Retinal pigment epithelial cell (primary cell): ENCODE data around the gene SCYGR3.

Experiments used
- DNase-seq: peaks from one replicate; pipeline ENCODE4 v3.0.0-alpha.2; 2010; ENCODE audit warnings: low read depth
- H3K4me3 ChIP-seq: 2 replicates; pipeline ENCODE4 v1.5.1; 2011; ENCODE audit warnings: mild to moderate bottlenecking, low read length, control low read depth, moderate library complexity
- CTCF ChIP-seq: conservative IDR thresholded peaks from 2 replicates; pipeline ENCODE4 v1.5.1; 2011; ENCODE audit warnings: low read depth, low read length, control low read depth, inconsistent platforms

SCYGR3 gene

GRCh38 chr2:227582369-227582768, 32.3 kb downstream of the SCYGR3 start:
- TF ChIP-seq CTCF, result no peak
- H3K4me3 ChIP-seq, result no peak overlapping the region
- no peak for DNase-seq

GRCh38 chr2:227579791-227580190, 34.8 kb downstream of the SCYGR3 start:
- DNase-seq, result no peak
- TF ChIP-seq CTCF, result no peak
- H3K4me3 ChIP-seq, result no peak overlapping the region

- DNase-seq, result no peak
- no peak overlapping the region for H3K4me3 ChIP-seq
- TF ChIP-seq CTCF, result no peak
Measured at GRCh38 chr2:227578642-227579041, 36.0 kb downstream of the SCYGR3 start.

GRCh38 chr2:227577555-227577954, 37.1 kb downstream of the SCYGR3 start:
- TF ChIP-seq CTCF, result no peak
- DNase-seq, result no peak
- H3K4me3 ChIP-seq, result no peak overlapping the region

- H3K4me3 ChIP-seq, result no peak overlapping the region
- no peak for TF ChIP-seq CTCF
- DNase-seq, result no peak
Measured at GRCh38 chr2:227576812-227577211, 37.8 kb downstream of the SCYGR3 start.

- DNase-seq, result no peak
- no peak for TF ChIP-seq CTCF
- no peak overlapping the region for H3K4me3 ChIP-seq
Measured at GRCh38 chr2:227576110-227576509, 38.5 kb downstream of the SCYGR3 start.

GRCh38 chr2:227570615-227571014, 44.0 kb downstream of the SCYGR3 start:
- DNase-seq, result no peak
- no peak overlapping the region for H3K4me3 ChIP-seq
- TF ChIP-seq CTCF, result no peak
